MM.1S (cell line): Measurements from ENCODE around the gene KIFAP3.

ENCODE experiments used
- CTCF ChIP-seq: fragments of 300-600 bp; sonication (generic); IDR thresholded peaks from 2 replicates; pipeline ENCODE4 v1.5.1; 2016; ENCODE audit warnings: antibody characterized with exemption, low read length, mixed read lengths
- EZH2 ChIP-seq: fragments of 300-600 bp; sonication (generic); optimal IDR thresholded peaks from 2 replicates; pipeline ENCODE3; 2017; ENCODE audit warnings: low read depth, mild to moderate bottlenecking, antibody characterized with exemption, low read length, mixed read lengths

- TF ChIP-seq CTCF (no peak), EZH2 (no peak)
Observed at GRCh38 chr1:169901115-169901514, 173.4 kb downstream of the KIFAP3 start.
